K562 (cell line): ENCODE data around the gene HINT3. TPM values are rescaled to one million over a fixed set of nuclear protein-coding genes. Genes with fewer than 3 reads are reported as not detected.

Source experiments
- ATAC-seq: fragments of 200-7000 bp; cut with Tn5 transposase; 3 replicates; pipeline ENCODE4 v1.9.1; 2020; ENCODE audit warnings: moderate library complexity
- BruUV-seq: library from RNA; stranded (reverse); fragments of 400-500 nt; replicated peaks from 2 replicates; lab custom pipeline; 2021; lab: Mats Ljungman, UMichigan
- CTCF ChIA-PET: fragments of 300-600 bp; formaldehyde crosslinking; extraction: SDS; loops from one replicate; lab custom pipeline; 2021; ENCODE audit warnings: low intra/inter-chr PET ratio; lab: Yijun Ruan, JAX
- POLR2A ChIA-PET: fragments of 300-600, 350-650 bp; sonication (Branson Sonifier 250); formaldehyde crosslinking; extraction: SDS; loops from one replicate; lab custom pipeline; 2021; ENCODE audit warnings: antibody characterized with exemption, inconsistent platforms; lab: Yijun Ruan, JAX
- DNase-seq, 4 experiments: peaks; one replicate each; pipeline versions ENCODE4 v3.0.0 to v3.0.0-alpha.2; 2011 to 2018; ENCODE audit warnings: low spot score in 3 of 4, mixed read lengths in 3 of 4; ENCODE audit errors: extremely low read depth in 1 of 4
- FAIRE-seq: peaks from 2 replicates; lab custom pipeline; 2011; peaks lifted over from hg19 to GRCh38; lab: Jason Lieb, UNC
- H2AFZ ChIP-seq: 2 replicates; pipeline ENCODE4 v1.6.0; 2011; ENCODE audit warnings: low read depth, low read length, control low read depth, inconsistent platforms
- H3K27ac ChIP-seq: fragments of 200-600 bp; 3 replicates; pipeline ENCODE4 v1.8.0; 2011; ENCODE audit warnings: low read depth, mild to moderate bottlenecking, control low read depth, inconsistent platforms, low read length, moderate library complexity, mixed read lengths; ENCODE audit errors: extremely low read depth
- H3K27me3 ChIP-seq, 2 experiments: fragments of 300-600 bp in 1 of 2; 2 replicates in 1 of 2; 3 replicates in 1 of 2; pipeline versions ENCODE4 v1.6.0 to v1.8.0; 2011; ENCODE audit warnings: inconsistent platforms in 2 of 2, low read length in 2 of 2, mild to moderate bottlenecking in 1 of 2, mixed read lengths in 1 of 2, moderate library complexity in 1 of 2; ENCODE audit not compliant: control insufficient read depth in 2 of 2, insufficient read depth in 2 of 2
- H3K36me3 ChIP-seq: fragments of 300-600 bp; 3 replicates; pipeline ENCODE4 v1.8.0; 2011; ENCODE audit warnings: mild to moderate bottlenecking, low read length, inconsistent platforms; ENCODE audit not compliant: control insufficient read depth, insufficient read depth
- H3K4me1 ChIP-seq, 2 experiments: fragments of 200-600 bp in 1 of 2; replicated peaks in 1 of 2; 2 replicates in 1 of 2; 3 replicates in 1 of 2; pipeline versions ENCODE4 v1.5.1 to v1.8.0; 2011; ENCODE audit warnings: inconsistent platforms in 2 of 2, low read length in 2 of 2, mild to moderate bottlenecking in 1 of 2, mixed read lengths in 1 of 2, moderate library complexity in 1 of 2; ENCODE audit not compliant: control insufficient read depth in 2 of 2, insufficient read depth in 2 of 2
- H3K4me2 ChIP-seq: 2 replicates; pipeline ENCODE4 v1.6.1; 2011; ENCODE audit warnings: low read length, control low read depth, inconsistent platforms, mixed read lengths; ENCODE audit not compliant: insufficient read depth
- H3K4me3 ChIP-seq: fragments of 200-600 bp; sonication (generic), shearing (Covaris generic); 2 replicates; pipeline ENCODE4 v1.5.1; 2016; ENCODE audit warnings: control low read depth, inconsistent platforms
- H3K79me2 ChIP-seq: fragments of 200-600 bp; 3 replicates; pipeline ENCODE4 v1.8.0; 2011; ENCODE audit warnings: low read length, inconsistent platforms; ENCODE audit not compliant: control insufficient read depth, insufficient read depth
- H3K9ac ChIP-seq, 2 experiments: 2 replicates each; pipeline versions ENCODE4 v1.6.0 to v1.6.1; 2011; ENCODE audit warnings: low read depth in 2 of 2, low read length in 2 of 2, control low read depth in 1 of 2, inconsistent platforms in 1 of 2, mild to moderate bottlenecking in 1 of 2, mixed read lengths in 1 of 2; ENCODE audit not compliant: insufficient read depth in 1 of 2
- H3K9me1 ChIP-seq: one replicate; pipeline ENCODE4 v1.6.0; 2011; ENCODE audit warnings: inconsistent platforms, mild to moderate bottlenecking, low read length, moderate library complexity; ENCODE audit not compliant: control insufficient read depth, insufficient read depth
- H3K9me3 ChIP-seq: replicated peaks from 2 replicates; pipeline ENCODE4 v1.5.1; 2011; ENCODE audit warnings: low read depth, low read length, inconsistent platforms; ENCODE audit not compliant: control insufficient read depth, insufficient read depth
- H4K20me1 ChIP-seq: replicated peaks from 2 replicates; pipeline ENCODE4 v1.6.1; 2011; ENCODE audit warnings: low read length, inconsistent platforms, mixed read lengths; ENCODE audit not compliant: control insufficient read depth, insufficient read depth
- CBFA2T3 ChIP-seq: fragments of 450-650 bp; IDR thresholded peaks from 2 replicates; pipeline ENCODE4 v1.6.1; 2017
- DPF2 ChIP-seq: fragments of 450-650 bp; IDR thresholded peaks from 2 replicates; pipeline ENCODE4 v1.6.1; 2016
- E2F1 ChIP-seq: sonication (generic); formaldehyde crosslinking; IDR thresholded peaks from 2 replicates; pipeline ENCODE4 v1.8.1; 2023; ENCODE audit warnings: mild to moderate bottlenecking, missing genetic modification reagents, moderate library complexity
- ETS2 ChIP-seq: IDR thresholded peaks from 2 replicates; pipeline ENCODE4 v1.6.1; 2016; ENCODE audit warnings: borderline replicate concordance, missing genetic modification characterization, mild to moderate bottlenecking, moderate library complexity, missing compliant biosample characterization; ENCODE audit not compliant: poor library complexity, severe bottlenecking
- KDM1A ChIP-seq, 2 experiments: fragments of 450-650 bp; IDR thresholded peaks; 2 replicates each; pipeline ENCODE4 v1.6.1; 2016; ENCODE audit warnings: mild to moderate bottlenecking in 2 of 2
- MCM5 ChIP-seq: fragments of 450-650 bp; IDR thresholded peaks from 2 replicates; pipeline ENCODE4 v1.6.1; 2016; ENCODE audit warnings: low read depth
- PATZ1 ChIP-seq: fragments of 250-450 bp; sonication (Bioruptor Pico); IDR thresholded peaks from 2 replicates; pipeline ENCODE4 v1.5.0; 2020; ENCODE audit warnings: mild to moderate bottlenecking, borderline replicate concordance
- PURB ChIP-seq: sonication (generic); formaldehyde crosslinking; IDR thresholded peaks from 2 replicates; pipeline ENCODE4 v1.9.0; 2021; ENCODE audit warnings: low read depth, mild to moderate bottlenecking, missing genetic modification reagents
- RB1 ChIP-seq: fragments of 450-650 bp; IDR thresholded peaks from 2 replicates; pipeline ENCODE4 v1.6.1; 2017; ENCODE audit warnings: low read depth, mild to moderate bottlenecking
- RBM25 ChIP-seq: fragments of 200-400 bp; formaldehyde crosslinking; IDR thresholded peaks from 2 replicates; pipeline ENCODE4 v1.6.1; 2018; ENCODE audit warnings: low read length, low read depth, moderate library complexity; ENCODE audit not compliant: severe bottlenecking
- SMARCA4 ChIP-seq: fragments of 450-650 bp; IDR thresholded peaks from 2 replicates; pipeline ENCODE4 v1.6.1; 2016
- SMARCA5 ChIP-seq: fragments of 450-650 bp; IDR thresholded peaks from 2 replicates; pipeline ENCODE4 v1.6.1; 2016
- THRA ChIP-seq: fragments of 450-650 bp; IDR thresholded peaks from 2 replicates; pipeline ENCODE4 v1.6.1; 2017; ENCODE audit warnings: mild to moderate bottlenecking, moderate library complexity
- ZBTB5 ChIP-seq: fragments of 450-650 bp; IDR thresholded peaks from 2 replicates; pipeline ENCODE4 v1.6.1; 2017; ENCODE audit warnings: antibody characterized with exemption
- ZC3H8 ChIP-seq: fragments of 450-650 bp; IDR thresholded peaks from 2 replicates; pipeline ENCODE4 v1.6.1; 2017
- ZNF197 ChIP-seq: fragments of 200-800 bp; sonication (Bioruptor generic); IDR thresholded peaks from 2 replicates; pipeline ENCODE4 v1.6.1; 2016; ENCODE audit warnings: low read depth, missing genetic modification characterization, missing compliant biosample characterization
- ZNF253 ChIP-seq: fragments of 250-450 bp; sonication (Bioruptor Pico); conservative IDR thresholded peaks from 2 replicates; pipeline ENCODE4 v1.6.1; 2021; ENCODE audit warnings: mild to moderate bottlenecking
- ZNF354B ChIP-seq: fragments of 250-450 bp; sonication (Bioruptor Pico); IDR thresholded peaks from 2 replicates; pipeline ENCODE4 v1.4.0; 2020
- WGBS: fragments of 100-300 bp; shearing (Covaris generic); methylation state at CpG from one replicate; pipeline ENCODE4 v1.1.6; 2016; ENCODE audit warnings: low coverage, mixed read lengths; ENCODE audit not compliant: insufficient coverage; ENCODE audit errors: missing lambda C conversion rate; 5-methylcytosine and 5-hydroxymethylcytosine counted together
- in situ Hi-C: fragments of 300-500 bp; cut with MboI; formaldehyde crosslinking; loops from 4 replicates; pipeline ENCODE4 v1.15.0; 2018; ENCODE audit warnings: inconsistent platforms, mixed read lengths
- intact Hi-C: fragments of 100-400 bp; cut with micrococcal nuclease; formaldehyde crosslinking; loops from 2 replicates; pipeline ENCODE4 v1.14.2; 2022
- polyA plus RNA-seq, 8 experiments: library from polyadenylated mRNA; depleted of rRNA in 4 of 8; stranded (reverse) in 5 of 8; unstranded in 3 of 8; fragments of >200 nt; fragmentation: Nextera tagmentation in 2 of 8; fragmentation: Illumina TruSeq in 1 of 8; extraction: Ambion mirVana in 2 of 8; extraction: Trizol in 1 of 8; gene quantifications; 2 replicates each; pipeline versions ENCODE4 v1.2.1 to v1.2.3, GENCODE V29; 2011 to 2014; ENCODE audit warnings: inconsistent platforms in 1 of 8, missing spikeins in 1 of 8
- total RNA-seq, 7 experiments: library from RNA; depleted of rRNA in 6 of 7; stranded (reverse); fragments of >200 nt in 6 of 7; fragmentation: Illumina TruSeq in 2 of 7; extraction: Trizol in 2 of 7; gene quantifications; 2 replicates each; pipeline versions ENCODE4 v1.2.1 to v1.2.3, GENCODE V29; 2011 to 2021; ENCODE audit warnings: low replicate concordance in 1 of 7

The HINT3 gene
- total and polyA plus RNA-seq, 9 of the 15 experiments (the other 6 are each of a cell fraction or from before 2014, with no cell fraction given): 1.4 to 16.6 (median 10.8) TPM

- peak; percentile 47 for ATAC-seq
- Histone ChIP-seq H3K9ac (peak overlapping the region in 1 of 2 experiments; percentile 7; a peak in 1 of 4 replicates), H3K27ac (peak overlapping the region; percentile 10; the same call in 1 of the 3 replicates), H3K9me1 (no peaks in the 10 kb centered on the region), H4K20me1 (no peaks in the 10 kb centered on the region), H3K4me1 (peaks cover 4 to 35% of the 10 kb centered on the region in 2 experiments; a peak in 4 of 5 replicates), H3K27me3 (no peaks in the 10 kb centered on the region), H3K9me3 (no peaks in the 10 kb centered on the region), H3K4me2 (peak overlapping the region; percentile 46), H3K4me3 (no peak overlapping the region), H3K36me3 (peaks cover 14% of the 10 kb centered on the region), H3K79me2 (peaks cover 57% of the 10 kb centered on the region), H2AFZ (no peak overlapping the region)
- WGBS: 13% methylated on average over 8 of the region's 8 CpGs
- no TSS peak for BruUV-seq
- POLR2A ChIA-PET: interaction anchor here (0.6 to 1.0 kb wide), 2 partner anchors 10 to 182 kb away, joined by 3 to 4 read pairs; no protein-coding TSS in a partner anchor
- peak in 1 of 4 experiments; percentile 20 for DNase-seq
- CTCF ChIA-PET: no interaction called here
- in situ Hi-C loops (no loop called here), intact Hi-C loops (no loop called here)
- peak; percentile 11 for FAIRE-seq
- TF ChIP-seq ETS2 (no peak), CBFA2T3 (peak; percentile 42), DPF2 (0 out of 2 replicates have a peak, but pooled peaks have one; percentile 23), PURB (CRISPR knock-in tag) (no peak), ZNF354B (CRISPR knock-in tag) (no peak), ZNF197 (CRISPR knock-in tag) (no peak), E2F1 (CRISPR knock-in tag) (no peak), SMARCA5 (no peak), RBM25 (no peak), ZNF253 (CRISPR knock-in tag) (no peak), ZBTB5 (no peak), ZC3H8 (no peak), RB1 (no peak), SMARCA4 (peak; percentile 42; the same call in 1 of the 2 replicates), KDM1A (IDR thresholded peaks at IDR 0.05) (peak in 1 of 2 experiments; percentile 50; a peak in 1 of 4 replicates), MCM5 (no peak), PATZ1 (CRISPR knock-in tag) (no peak), THRA (no peak)
Observed at GRCh38 chr6:125962900-125963497, 6.4 kb downstream of the HINT3 start.
